Measurements from ENCODE around the gene NCSTN.

The NCSTN gene

GRCh38 chr1:160346463-160346862 lies 3.3 kb downstream of the NCSTN start:
- no peak for TF ChIP-seq RAD21 (IDR thresholded peaks at IDR 0.05; ENCODE audit: low read depth)
- no peak for TF ChIP-seq TAF1 (IDR thresholded peaks at IDR 0.05; ENCODE audit: low read depth)
- TF ChIP-seq YY1 (IDR thresholded peaks at IDR 0.05; ENCODE audit: low read depth), result no peak
- TF ChIP-seq MAX (IDR thresholded peaks at IDR 0.05), result no peak
- TF ChIP-seq TCF12 (IDR thresholded peaks at IDR 0.05; ENCODE audit: low read depth), result no peak
- TF ChIP-seq TEAD4 (IDR thresholded peaks at IDR 0.05), result no peak
- TF ChIP-seq NFIC (IDR thresholded peaks at IDR 0.05), result no peak
- no peak for TF ChIP-seq EP300 (IDR thresholded peaks at IDR 0.05; ENCODE audit: borderline replicate concordance)
- no peak for TF ChIP-seq EGR1 (IDR thresholded peaks at IDR 0.05)
- no peak for TF ChIP-seq REST (IDR thresholded peaks at IDR 0.05; ENCODE audit: low read depth)
- no peak for TF ChIP-seq FOXM1 (IDR thresholded peaks at IDR 0.05; ENCODE audit: borderline replicate concordance, low read depth)
- no peak for TF ChIP-seq CREB1 (IDR thresholded peaks at IDR 0.05; ENCODE audit: low read depth)
- TF ChIP-seq ZBTB7A (IDR thresholded peaks at IDR 0.05; ENCODE audit: low read depth), result no peak

DNA sequence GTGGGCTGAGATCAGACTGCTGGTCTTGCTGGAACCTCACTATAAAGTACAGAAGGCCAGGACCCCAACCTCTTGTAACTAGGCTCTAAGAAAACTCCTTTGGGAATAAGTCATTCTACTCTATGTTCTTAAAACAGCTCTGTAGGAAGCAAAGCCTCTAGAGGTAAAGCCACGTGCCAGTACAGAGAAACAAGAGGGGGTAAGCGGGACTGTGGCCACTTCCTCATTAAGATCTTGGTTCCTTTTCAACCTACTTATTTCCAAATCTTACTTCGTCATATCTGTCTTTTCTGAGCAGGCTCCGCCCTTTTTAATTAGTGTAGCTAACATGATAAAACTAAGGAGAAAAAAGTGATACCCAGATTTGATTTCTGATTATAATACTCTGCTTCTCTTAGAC lies 3.8 kb downstream of the NCSTN start:
- TF ChIP-seq RAD21 (IDR thresholded peaks at IDR 0.05; ENCODE audit: low read depth) (no peak), NFIC (IDR thresholded peaks at IDR 0.05) (no peak), TCF12 (IDR thresholded peaks at IDR 0.05; ENCODE audit: low read depth) (no peak), TEAD4 (IDR thresholded peaks at IDR 0.05) (no peak), TAF1 (IDR thresholded peaks at IDR 0.05; ENCODE audit: low read depth) (no peak), MAX (IDR thresholded peaks at IDR 0.05) (no peak), EP300 (IDR thresholded peaks at IDR 0.05; ENCODE audit: borderline replicate concordance) (no peak), EGR1 (IDR thresholded peaks at IDR 0.05) (no peak), ZBTB7A (IDR thresholded peaks at IDR 0.05; ENCODE audit: low read depth) (no peak), REST (IDR thresholded peaks at IDR 0.05; ENCODE audit: low read depth) (no peak), CEBPB (IDR thresholded peaks at IDR 0.05) (no peak), FOXM1 (IDR thresholded peaks at IDR 0.05; ENCODE audit: borderline replicate concordance, low read depth) (no peak), CREB1 (IDR thresholded peaks at IDR 0.05; ENCODE audit: low read depth) (no peak), YY1 (IDR thresholded peaks at IDR 0.05; ENCODE audit: low read depth) (no peak)
- TF ChIP-seq, protein P1, sequence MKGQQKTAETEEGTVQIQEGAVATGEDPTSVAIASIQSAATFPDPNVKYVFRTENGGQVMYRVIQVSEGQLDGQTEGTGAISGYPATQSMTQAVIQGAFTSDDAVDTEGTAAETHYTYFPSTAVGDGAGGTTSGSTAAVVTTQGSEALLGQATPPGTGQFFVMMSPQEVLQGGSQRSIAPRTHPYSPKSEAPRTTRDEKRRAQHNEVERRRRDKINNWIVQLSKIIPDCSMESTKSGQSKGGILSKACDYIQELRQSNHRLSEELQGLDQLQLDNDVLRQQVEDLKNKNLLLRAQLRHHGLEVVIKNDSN (IDR thresholded peaks at IDR 0.05), result no peak

- no peak for TF ChIP-seq CREB1 (IDR thresholded peaks at IDR 0.05; ENCODE audit: low read depth)
- no peak for TF ChIP-seq TAF1 (IDR thresholded peaks at IDR 0.05; ENCODE audit: low read depth)
- TF ChIP-seq FOXM1 (IDR thresholded peaks at IDR 0.05; ENCODE audit: borderline replicate concordance, low read depth), result no peak
- no peak for TF ChIP-seq RAD21 (IDR thresholded peaks at IDR 0.05; ENCODE audit: low read depth)
- no peak for TF ChIP-seq NFIC (IDR thresholded peaks at IDR 0.05)
- TF ChIP-seq TEAD4 (IDR thresholded peaks at IDR 0.05), result no peak
- TF ChIP-seq, protein P1 (IDR thresholded peaks at IDR 0.05), result no peak
- TF ChIP-seq YY1 (IDR thresholded peaks at IDR 0.05; ENCODE audit: low read depth), result no peak
- TF ChIP-seq ZBTB7A (IDR thresholded peaks at IDR 0.05; ENCODE audit: low read depth), result no peak
- no peak for TF ChIP-seq TCF12 (IDR thresholded peaks at IDR 0.05; ENCODE audit: low read depth)
- no peak for TF ChIP-seq EP300 (IDR thresholded peaks at IDR 0.05; ENCODE audit: borderline replicate concordance)
- TF ChIP-seq CEBPB (IDR thresholded peaks at IDR 0.05), result no peak
- TF ChIP-seq MAX (IDR thresholded peaks at IDR 0.05), result no peak
- TF ChIP-seq REST (IDR thresholded peaks at IDR 0.05; ENCODE audit: low read depth), result no peak
Observed at GRCh38 chr1:160351629-160352028, 8.4 kb downstream of the NCSTN start.

GRCh38 chr1:160352555-160352954 lies 9.4 kb downstream of the NCSTN start:
- no peak for TF ChIP-seq FOXM1 (IDR thresholded peaks at IDR 0.05; ENCODE audit: borderline replicate concordance, low read depth)
